Right cardiac atrium (tissue), 5 donors: ENCODE results near the gene SLC35A2. TPM values are rescaled to one million over a fixed set of nuclear protein-coding genes. Genes with fewer than 3 reads are reported as not detected.
A peak's percentile ranks its signal among the peaks of the same experiment; 100 is the strongest.

ENCODE experiments used
- ATAC-seq, 2 donors: fragments of 200-7000 bp; cut with Tn5 transposase; one replicate each; pipeline versions ENCODE4 v1.8.0 to v1.9.1; 2020; ENCODE audit warnings: moderate library complexity in 2 of 2, mild to moderate bottlenecking in 1 of 2
- DNase-seq, 3 donors: peaks; one replicate each; pipeline ENCODE4 v3.0.0-alpha.2; 2020
- H3K27ac ChIP-seq: one replicate; pipeline ENCODE4 v1.5.1; 2013; ENCODE audit warnings: mild to moderate bottlenecking, low read length, control low read depth, moderate library complexity
- H3K27me3 ChIP-seq: one replicate; pipeline ENCODE4 v1.6.1; 2013; ENCODE audit not compliant: control insufficient read depth, insufficient read depth
- H3K4me1 ChIP-seq: one replicate; pipeline ENCODE4 v1.6.1; 2013; ENCODE audit warnings: low read length; ENCODE audit not compliant: control insufficient read depth, insufficient read depth
- H3K4me3 ChIP-seq: one replicate; pipeline ENCODE4 v1.5.1; 2013; ENCODE audit warnings: low read length, control low read depth
- H3K9me3 ChIP-seq: one replicate; pipeline ENCODE4 v1.6.1; 2013; ENCODE audit warnings: low read length; ENCODE audit not compliant: control insufficient read depth
- WGBS: extraction: QIAGEN DNeasy Blood & Tissue Kit; methylation state at CpG from one replicate; pipeline ENCODE4 v1.1.7; 2013; 5-methylcytosine and 5-hydroxymethylcytosine counted together
- intact Hi-C, 4 donors: fragments of 100-400 bp; cut with DNase I; formaldehyde crosslinking; loops; one replicate each; pipeline versions ENCODE4 v1.11.0 to v1.14.0; 2022 to 2023
- polyA plus RNA-seq: library from polyadenylated mRNA; stranded (reverse); fragments of 200-250 nt; gene quantifications from one replicate; pipeline ENCODE4 v1.2.3, GENCODE V29; 2013
- total RNA-seq, 4 donors: library from RNA; stranded (reverse); fragmentation: NEBNext Ultra II Directional; extraction: Animal tissue kit (Norgen Biotek cat#: 25700); gene quantifications; one replicate each; pipeline ENCODE4 v1.2.1, GENCODE V29; 2021
- donor health status: healthy with polysubstance abuse.
- donor health status: DM: no; HTN: yes; CAD: no.
- donor health status: DM: no; HTN: no; CAD: no.
- donor health status: DM: no; HTN: yes; CAD: no; lungs with severe emphysema.
- donor health status: DM: yes; HTN: yes; CAD: no.

SLC35A2 gene
- total and polyA plus RNA-seq, 5 donors: 9.9 to 16.7 (median 11.7) TPM

- H3K4me3 ChIP-seq: no peak overlapping the region
- DNase-seq (no peak), ATAC-seq (no peak)
- WGBS: 91% methylated on average over 5 of the region's 5 CpGs
- H3K27me3 ChIP-seq: no peaks in the 10 kb centered on the region
- no peak overlapping the region for H3K27ac ChIP-seq
- H3K4me1 ChIP-seq: no peaks in the 10 kb centered on the region
- H3K9me3 ChIP-seq: no peaks in the 10 kb centered on the region
- intact Hi-C loops: no loop called here
Observed at GRCh38 chrX:48913605-48914366, 2.3 kb upstream of the SLC35A2 start.

- H3K4me3 ChIP-seq: peak overlapping the region; percentile 84
- 1% methylated on average over 12 of the region's 12 CpGs for WGBS
- ATAC-seq: peak; percentile 6 to 13
- H3K4me1 ChIP-seq: no peaks in the 10 kb centered on the region
- H3K9me3 ChIP-seq: no peaks in the 10 kb centered on the region
- intact Hi-C loops: no loop called here
- no peaks in the 10 kb centered on the region for H3K27me3 ChIP-seq
- DNase-seq: no peak
- H3K27ac ChIP-seq: no peak overlapping the region
Observed at GRCh38 chrX:48910926-48911411, 477 bp downstream of the SLC35A2 start.

- Histone ChIP-seq H3K27me3 (no peaks in the 10 kb centered on the region), H3K4me1 (no peaks in the 10 kb centered on the region), H3K27ac (no peak overlapping the region), H3K9me3 (no peaks in the 10 kb centered on the region), H3K4me3 (no peak overlapping the region)
- ATAC-seq (no peak), DNase-seq (no peak)
- WGBS: 95% methylated on average over 17 of the region's 17 CpGs
- intact Hi-C loops: no loop called here
Observed at GRCh38 chrX:48909703-48910294, 1.6 kb downstream of the SLC35A2 start.

- Histone ChIP-seq H3K27ac (no peak overlapping the region), H3K4me1 (no peaks in the 10 kb centered on the region), H3K9me3 (no peaks in the 10 kb centered on the region), H3K4me3 (no peak overlapping the region), H3K27me3 (no peaks in the 10 kb centered on the region)
- WGBS: 78% methylated on average over 1 of the region's 1 CpG
- ATAC-seq (no peak), DNase-seq (no peak)
- intact Hi-C loops: no loop called here
Observed at GRCh38 chrX:48908600-48908999, 2.8 kb downstream of the SLC35A2 start.

- no peaks in the 10 kb centered on the region for H3K27me3 ChIP-seq
- 94% methylated on average over 20 of the region's 20 CpGs for WGBS
- no peak overlapping the region for H3K4me3 ChIP-seq
- no peaks in the 10 kb centered on the region for H3K9me3 ChIP-seq
- no peak for ATAC-seq
- DNase-seq: no peak
- H3K27ac ChIP-seq: no peak overlapping the region
- intact Hi-C loops: no loop called here
- no peaks in the 10 kb centered on the region for H3K4me1 ChIP-seq
Observed at GRCh38 chrX:48905090-48905790, 6.2 kb downstream of the SLC35A2 start.

- WGBS: 86% methylated on average over 14 of the region's 14 CpGs
Observed at GRCh38 chrX:48904626-48905025, 6.8 kb downstream of the SLC35A2 start.

GRCh38 chrX:48904180-48904579 lies 7.3 kb downstream of the SLC35A2 start:
- WGBS: 75% methylated on average over 8 of the region's 8 CpGs
- no peak for ATAC-seq

More at GRCh38 chrX:48904626-48905025, 6.8 kb downstream of the SLC35A2 start:
- Histone ChIP-seq H3K27ac (no peak overlapping the region), H3K4me3 (no peak overlapping the region), H3K9me3 (no peaks in the 10 kb centered on the region), H3K27me3 (no peaks in the 10 kb centered on the region), H3K4me1 (no peaks in the 10 kb centered on the region)
- DNase-seq: no peak
- intact Hi-C loops: no loop called here
- ATAC-seq: peak; percentile 6 to 26

GRCh38 chrX:48903290-48903689 lies 8.2 kb downstream of the SLC35A2 start:
- no peak overlapping the region for H3K27ac ChIP-seq
- no peak overlapping the region for H3K4me3 ChIP-seq
- no peaks in the 10 kb centered on the region for H3K9me3 ChIP-seq
- WGBS: 85% methylated on average over 6 of the region's 6 CpGs
- no peaks in the 10 kb centered on the region for H3K27me3 ChIP-seq
- ATAC-seq (no peak), DNase-seq (no peak)
- H3K4me1 ChIP-seq: no peaks in the 10 kb centered on the region
- intact Hi-C loops: no loop called here

More at GRCh38 chrX:48904180-48904579, 7.3 kb downstream of the SLC35A2 start:
- Histone ChIP-seq H3K4me3 (no peak overlapping the region), H3K9me3 (no peaks in the 10 kb centered on the region), H3K27me3 (no peaks in the 10 kb centered on the region), H3K27ac (no peak overlapping the region), H3K4me1 (no peaks in the 10 kb centered on the region)
- intact Hi-C loops: no loop called here
- no peak for DNase-seq

- 78% methylated on average over 14 of the region's 14 CpGs for WGBS
- no peaks in the 10 kb centered on the region for H3K27me3 ChIP-seq
- intact Hi-C loops: no loop called here
Observed at GRCh38 chrX:48902776-48903175, 8.7 kb downstream of the SLC35A2 start.

GRCh38 chrX:48902135-48902534 lies 9.3 kb downstream of the SLC35A2 start:
- 90% methylated on average over 20 of the region's 20 CpGs for WGBS
- Histone ChIP-seq H3K4me3 (no peak overlapping the region), H3K9me3 (no peaks in the 10 kb centered on the region), H3K4me1 (no peaks in the 10 kb centered on the region), H3K27ac (no peak overlapping the region), H3K27me3 (no peaks in the 10 kb centered on the region)
- intact Hi-C loops: no loop called here
- DNase-seq (no peak), ATAC-seq (no peak)

More at GRCh38 chrX:48902776-48903175, 8.7 kb downstream of the SLC35A2 start:
- H3K9me3 ChIP-seq: no peaks in the 10 kb centered on the region
- no peak for DNase-seq
- ATAC-seq: no peak
- H3K4me1 ChIP-seq: no peaks in the 10 kb centered on the region
- no peak overlapping the region for H3K27ac ChIP-seq
- H3K4me3 ChIP-seq: no peak overlapping the region

GRCh38 chrX:48901069-48901468 lies 10.4 kb downstream of the SLC35A2 start:
- H3K27me3 ChIP-seq: no peaks in the 10 kb centered on the region
- DNase-seq (no peak), ATAC-seq (no peak)
- H3K4me1 ChIP-seq: peaks cover 3% of the 10 kb centered on the region
- intact Hi-C loops: no loop called here
- no peak overlapping the region for H3K27ac ChIP-seq
- H3K4me3 ChIP-seq: no peak overlapping the region
- WGBS: 91% methylated on average over 7 of the region's 7 CpGs
- H3K9me3 ChIP-seq: no peaks in the 10 kb centered on the region
